SK-N-SH (cell line): ENCODE measurements around the gene CREB5. TPM values are rescaled to one million over a fixed set of nuclear protein-coding genes. Genes with fewer than 3 reads are reported as not detected.

Experiments
- CTCF ChIA-PET: fragments of 300-600, 350-600 bp; formaldehyde crosslinking; extraction: SDS; loops from one replicate; lab custom pipeline; 2021; lab: Yijun Ruan, JAX
- POLR2A ChIA-PET: fragments of 350-600 bp; sonication (Branson Sonifier 250); formaldehyde crosslinking; extraction: SDS; loops from one replicate; lab custom pipeline; 2020; ENCODE audit warnings: antibody characterized with exemption, inconsistent platforms; lab: Yijun Ruan, JAX
- DNase-seq: peaks from one replicate; pipeline ENCODE4 v3.0.0; 2012
- H2AFZ ChIP-seq: fragments of 200-600 bp; sonication (generic); 2 replicates; pipeline ENCODE4 v1.8.1; 2016; ENCODE audit warnings: antibody characterized with exemption, mild to moderate bottlenecking, low read depth
- H3F3A ChIP-seq: fragments of 200-600 bp; sonication (generic); replicated peaks from 2 replicates; pipeline ENCODE3; 2016; ENCODE audit warnings: antibody characterized with exemption, mild to moderate bottlenecking; ENCODE audit not compliant: insufficient read depth
- H3K27ac ChIP-seq, 2 experiments: fragments of 200-500 bp in 1 of 2; fragments of 200-600 bp in 1 of 2; sonication (Bioruptor generic) in 1 of 2; sonication (generic), shearing (Covaris generic) in 1 of 2; 2 replicates each; pipeline versions ENCODE4 v1.5.1 to v1.6.1; 2014 to 2016; ENCODE audit warnings: low read depth in 2 of 2, inconsistent platforms in 1 of 2, low read length in 1 of 2, mild to moderate bottlenecking in 1 of 2, mixed read lengths in 1 of 2
- H3K27me3 ChIP-seq: fragments of 200-600 bp; sonication (generic), shearing (Covaris generic); 2 replicates; pipeline ENCODE4 v1.6.1; 2016; ENCODE audit warnings: mixed run types; ENCODE audit not compliant: insufficient read depth
- H3K36me3 ChIP-seq, 2 experiments: fragments of 200-500 bp in 1 of 2; fragments of 200-600 bp in 1 of 2; sonication (Bioruptor generic) in 1 of 2; sonication (generic) in 1 of 2; replicated peaks in 1 of 2; 2 replicates each; pipeline versions ENCODE3 to v1.5.1; 2014 to 2016; ENCODE audit warnings: low read length in 1 of 2, mild to moderate bottlenecking in 1 of 2; ENCODE audit not compliant: insufficient read depth in 2 of 2, control insufficient read depth in 1 of 2
- H3K4me1 ChIP-seq, 2 experiments: fragments of 200-500 bp in 1 of 2; fragments of 200-600 bp in 1 of 2; sonication (Bioruptor generic) in 1 of 2; sonication (generic), shearing (Covaris generic) in 1 of 2; 2 replicates each; pipeline versions ENCODE4 v1.5.1 to v1.6.1; 2014 to 2016; ENCODE audit warnings: low read depth in 1 of 2, low read length in 1 of 2, mixed run types in 1 of 2; ENCODE audit not compliant: insufficient read depth in 2 of 2, control insufficient read depth in 1 of 2
- H3K4me2 ChIP-seq: fragments of 200-600 bp; sonication (generic), shearing (Covaris generic); 2 replicates; pipeline ENCODE4 v1.6.1; 2017; ENCODE audit warnings: mixed run types
- H3K4me3 ChIP-seq, 2 experiments: fragments of 200-500 bp in 1 of 2; fragments of 200-600 bp in 1 of 2; sonication (Bioruptor generic) in 1 of 2; sonication (generic), shearing (Covaris generic) in 1 of 2; 2 replicates each; pipeline versions ENCODE4 v1.5.1 to v1.8.1; 2014 to 2016; ENCODE audit warnings: low read depth in 2 of 2, inconsistent platforms in 1 of 2, low read length in 1 of 2, mild to moderate bottlenecking in 1 of 2, mixed read lengths in 1 of 2, moderate library complexity in 1 of 2
- H3K79me2 ChIP-seq: fragments of 200-600 bp; sonication (generic); 2 replicates; pipeline ENCODE4 v1.8.1; 2017; ENCODE audit warnings: mild to moderate bottlenecking; ENCODE audit not compliant: insufficient read depth
- H3K9ac ChIP-seq: fragments of 200-600 bp; sonication (generic); 2 replicates; pipeline ENCODE4 v1.6.1; 2017; ENCODE audit warnings: mixed run types
- H3K9me2 ChIP-seq: fragments of 200-600 bp; sonication (generic); 2 replicates; pipeline ENCODE4 v1.6.1; 2017; ENCODE audit warnings: mixed run types
- H3K9me3 ChIP-seq: fragments of 200-600 bp; sonication (generic); 2 replicates; pipeline ENCODE4 v1.6.1; 2017; ENCODE audit warnings: mixed run types, mild to moderate bottlenecking, moderate library complexity
- H4K20me1 ChIP-seq: fragments of 200-600 bp; sonication (generic); 2 replicates; pipeline ENCODE4 v1.6.1; 2017; ENCODE audit warnings: mild to moderate bottlenecking, mixed run types; ENCODE audit not compliant: insufficient read depth
- ELF1 ChIP-seq: IDR thresholded peaks from 2 replicates; pipeline ENCODE4 v1.4.0; 2012
- FOSL2 ChIP-seq: IDR thresholded peaks from 2 replicates; pipeline ENCODE4 v1.4.0; 2012; ENCODE audit warnings: low read depth, mild to moderate bottlenecking, moderate library complexity, borderline replicate concordance
- IRF3 ChIP-seq: fragments of 150-350 bp; IDR thresholded peaks from 2 replicates; pipeline ENCODE4 v1.6.1; 2016; ENCODE audit warnings: mild to moderate bottlenecking, low read depth, low read length
- NRF1 ChIP-seq: IDR thresholded peaks from 2 replicates; pipeline ENCODE4 v1.6.1; 2012; ENCODE audit warnings: low read depth, mild to moderate bottlenecking, low read length
- RFX5 ChIP-seq: IDR thresholded peaks from 2 replicates; pipeline ENCODE4 v1.6.1; 2012; ENCODE audit warnings: mild to moderate bottlenecking, improper control_type of control experiment, low read length
- RXRA ChIP-seq: IDR thresholded peaks from 2 replicates; pipeline ENCODE4 v1.4.0; 2012; ENCODE audit warnings: low read depth, mild to moderate bottlenecking, borderline replicate concordance
- USF2 ChIP-seq: fragments of 150-350 bp; IDR thresholded peaks from 2 replicates; pipeline ENCODE4 v1.6.1; 2017; ENCODE audit warnings: antibody characterized with exemption, low read length, low read depth, borderline replicate concordance
- YY1 ChIP-seq: IDR thresholded peaks from 2 replicates; pipeline ENCODE4 v1.4.0; 2012; ENCODE audit warnings: low read depth, mild to moderate bottlenecking
- ZBTB33 ChIP-seq: IDR thresholded peaks from 2 replicates; pipeline ENCODE4 v1.4.0; 2012; ENCODE audit warnings: low read depth, borderline replicate concordance
- WGBS: methylation state at CpG from one replicate; pipeline ENCODE4 v1.1.6; 2017; ENCODE audit warnings: low lambda C conversion rate; 5-methylcytosine and 5-hydroxymethylcytosine counted together
- polyA plus RNA-seq, 3 experiments: library from polyadenylated mRNA; depleted of rRNA; stranded (reverse); fragments of >200 nt; gene quantifications; 2 replicates each; pipeline ENCODE4 v1.2.3, GENCODE V29; 2012

Gene CREB5
- polyA plus RNA-seq, 1 of the 3 experiments (the other 2 are of a cell fraction): 19.3 TPM

GRCh38 chr7:28427236-28427635 lies 14.9 kb downstream of the CREB5 start (continued):
- TF ChIP-seq ZBTB33 (no peak), RFX5 (no peak), RXRA (no peak), NRF1 (no peak), FOSL2 (no peak)

- H4K20me1 ChIP-seq: no peaks in the 10 kb centered on the region
- no peak overlapping the region for H3K9ac ChIP-seq
- H3K4me3 ChIP-seq: no peak overlapping the region
- H3F3A ChIP-seq: no peaks in the 10 kb centered on the region
- H3K79me2 ChIP-seq: no peaks in the 10 kb centered on the region
- no peaks in the 10 kb centered on the region for H3K36me3 ChIP-seq
- H3K27me3 ChIP-seq: peaks cover 14% of the 10 kb centered on the region; the same call in 1 of the 2 replicates
- no peak overlapping the region for H3K4me2 ChIP-seq
- DNase-seq: no peak
- no peaks in the 10 kb centered on the region for H3K9me3 ChIP-seq
- H2AFZ ChIP-seq: no peak overlapping the region
- no peaks in the 10 kb centered on the region for H3K9me2 ChIP-seq
- H3K4me1 ChIP-seq: peaks cover 0 to 10% of the 10 kb centered on the region in 2 experiments; a peak in 2 of 4 replicates
- WGBS: 82% methylated on average over 1 of the region's 1 CpG
- H3K27ac ChIP-seq: no peak overlapping the region
- POLR2A ChIA-PET: interaction anchor here (1.4 kb wide), 1 partner anchor 11 kb away, joined by 3 read pairs; no protein-coding TSS in a partner anchor
- CTCF ChIA-PET: interaction anchor here (0.7 to 1.2 kb wide), 3 partner anchors 19 to 154 kb away, joined by 3 to 5 read pairs (median 3); partner anchors contain the start of gene CREB5
- TF ChIP-seq USF2 (no peak), ELF1 (no peak), ZBTB33 (no peak), YY1 (no peak), IRF3 (no peak)
These were observed 18.3 kb downstream of the CREB5 start for GRCh38 chr7:28430616-28431015.
